Sigmoid colon (tissue), 7 donors: ENCODE results near the gene ACTR1B. TPM values are rescaled to one million over a fixed set of nuclear protein-coding genes. Genes with fewer than 3 reads are reported as not detected.
A peak's percentile ranks its signal among the peaks of the same experiment; 100 is the strongest.

Experiments used
- DNase-seq: peaks from one replicate; pipeline ENCODE4 v3.0.0-alpha.2; 2019
- H3K27ac ChIP-seq, 4 donors: fragments of 200-600 bp; sonication (generic); one replicate each; pipeline ENCODE4 v1.5.1; 2016 to 2019; ENCODE audit warnings: mild to moderate bottlenecking in 1 of 4
- H3K27me3 ChIP-seq, 3 donors: fragments of 200-600 bp; sonication (generic); one replicate each; pipeline ENCODE4 v1.5.1; 2019; ENCODE audit warnings: mild to moderate bottlenecking in 1 of 3
- H3K36me3 ChIP-seq, 4 donors: fragments of 200-600 bp; sonication (generic); one replicate each; pipeline ENCODE4 v1.5.1; 2016 to 2019
- H3K4me1 ChIP-seq, 4 donors: fragments of 200-600 bp; sonication (generic); one replicate each; pipeline ENCODE4 v1.5.1; 2017 to 2019
- H3K4me3 ChIP-seq, 4 donors: fragments of 200-600 bp; sonication (generic); one replicate each; pipeline ENCODE4 v1.5.1; 2017 to 2019; ENCODE audit warnings: mild to moderate bottlenecking in 2 of 4, moderate library complexity in 1 of 4
- H3K9me3 ChIP-seq, 4 donors: fragments of 200-600 bp in 3 of 4; sonication (generic) in 3 of 4; one replicate each; pipeline versions ENCODE4 v1.5.1 to v1.6.1; 2013 to 2019
- EP300 ChIP-seq, 4 donors: sonication (generic); formaldehyde crosslinking; IDR thresholded peaks; one replicate each; pipeline ENCODE4 v1.6.1; 2017; ENCODE audit warnings: antibody characterized with exemption in 4 of 4
- POLR2A ChIP-seq, 2 donors: fragments of 450-650 bp; IDR thresholded peaks; one replicate each; pipeline ENCODE4 v1.6.1; 2016; ENCODE audit warnings: antibody characterized with exemption in 2 of 2, mild to moderate bottlenecking in 2 of 2, moderate library complexity in 2 of 2
- POLR2AphosphoS5 ChIP-seq, 4 donors: sonication (generic); formaldehyde crosslinking; IDR thresholded peaks; one replicate each; pipeline ENCODE4 v1.6.1; 2017; ENCODE audit warnings: antibody characterized with exemption in 4 of 4
- WGBS, 2 donors: extraction: QIAGEN DNeasy Blood & Tissue Kit; methylation state at CpG; one replicate each; pipeline ENCODE4 v1.1.7; 2013; 5-methylcytosine and 5-hydroxymethylcytosine counted together
- intact Hi-C: fragments of 100-400 bp; cut with DNase I; formaldehyde crosslinking; loops from one replicate; pipeline ENCODE4 v1.15.1; 2023
- polyA plus RNA-seq, 3 donors: library from polyadenylated mRNA; stranded (reverse); fragments of 200-250 nt; gene quantifications; one replicate each; pipeline ENCODE4 v1.2.3, GENCODE V29; 2013
- total RNA-seq, 4 donors: library from RNA; depleted of rRNA; stranded (reverse); fragments of >200 nt; gene quantifications; one replicate each; pipeline ENCODE4 v1.1.0, GENCODE V29; 2016
- TF ChIP-seq, protein P1 (sequence below), 4 experiments: fragments of 450-650 bp in 3 of 4; fragments of 200-600 bp in 1 of 4; IDR thresholded peaks; one replicate each; pipeline ENCODE4 v1.5.1; 2016 to 2019; ENCODE audit warnings: antibody characterized with exemption in 4 of 4, mild to moderate bottlenecking in 3 of 4, moderate library complexity in 2 of 4
- donor health status: healthy with polysubstance abuse.
- donor health status: Bipolar disorder and iron deficiency.
- donor health status: healthy.

Gene ACTR1B
- total and polyA plus RNA-seq, 7 donors = 55.3 to 85.3 (median 75.2) TPM

DNA sequence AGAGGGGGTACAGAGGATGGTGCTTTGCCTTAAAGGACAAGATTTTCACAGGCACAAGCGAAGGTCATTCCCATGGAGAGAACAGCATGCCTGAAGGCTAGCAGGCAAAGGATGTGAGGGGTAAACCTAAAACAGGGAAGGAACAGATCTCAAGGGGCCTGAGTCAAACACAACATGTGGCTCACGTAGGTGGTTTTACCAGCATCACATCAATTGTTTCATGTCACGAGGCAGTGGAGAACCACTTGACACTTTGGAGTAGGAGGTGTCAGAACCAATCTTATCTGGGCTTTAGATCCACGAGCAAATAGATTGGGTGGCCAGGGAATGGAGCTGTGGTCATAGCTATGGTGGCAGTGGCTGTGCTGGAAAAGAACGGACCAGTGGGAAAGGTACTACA lies 9.5 kb downstream of the ACTR1B start:
- no peak for DNase-seq
- H3K27me3 ChIP-seq = no peaks in the 10 kb centered on the region
- WGBS, 2 donors = 92 to 94% methylated on average over 5 of the region's 5 CpGs

DNA sequence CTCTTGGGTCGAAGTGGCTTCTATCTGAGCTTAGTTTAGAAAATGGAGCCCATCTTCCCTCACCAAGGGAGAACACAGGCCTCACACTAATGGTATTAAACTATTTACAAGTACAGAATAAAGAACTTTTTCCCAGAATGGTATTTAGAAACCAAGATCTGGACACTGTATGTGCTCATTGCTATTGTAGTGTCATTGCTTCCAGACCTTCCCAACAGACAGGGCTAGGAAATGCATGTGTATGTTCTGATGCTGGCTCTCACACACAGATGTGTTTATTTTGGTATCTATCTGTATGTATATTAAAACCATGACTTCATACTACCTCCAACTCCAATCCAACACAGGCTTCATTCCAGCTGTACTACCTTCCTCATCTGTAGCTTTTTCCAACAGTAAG lies 10.0 kb downstream of the ACTR1B start:
- WGBS, 2 donors = 97 to 98% methylated on average over 1 of the region's 1 CpG
- H3K36me3 ChIP-seq = peaks cover 9 to 65% (median 28%) of the 10 kb centered on the region in 4 donors
- intact Hi-C loops = no loop called here

More for the DNA sequence above, 9.5 kb downstream of the ACTR1B start:
- Histone ChIP-seq H3K36me3 (peaks cover 6 to 65% (median 27%) of the 10 kb centered on the region in 4 donors), H3K4me1 (no peaks in the 10 kb centered on the region), H3K9me3 (no peaks in the 10 kb centered on the region), H3K4me3 (no peak overlapping the region), H3K27ac (no peak overlapping the region)
- intact Hi-C loops = no loop called here
- TF ChIP-seq EP300 (IDR thresholded peaks at IDR 0.05) (no peak), POLR2A (IDR thresholded peaks at IDR 0.05) (no peak), POLR2AphosphoS5 (IDR thresholded peaks at IDR 0.05) (no peak)
- TF ChIP-seq, protein P1, sequence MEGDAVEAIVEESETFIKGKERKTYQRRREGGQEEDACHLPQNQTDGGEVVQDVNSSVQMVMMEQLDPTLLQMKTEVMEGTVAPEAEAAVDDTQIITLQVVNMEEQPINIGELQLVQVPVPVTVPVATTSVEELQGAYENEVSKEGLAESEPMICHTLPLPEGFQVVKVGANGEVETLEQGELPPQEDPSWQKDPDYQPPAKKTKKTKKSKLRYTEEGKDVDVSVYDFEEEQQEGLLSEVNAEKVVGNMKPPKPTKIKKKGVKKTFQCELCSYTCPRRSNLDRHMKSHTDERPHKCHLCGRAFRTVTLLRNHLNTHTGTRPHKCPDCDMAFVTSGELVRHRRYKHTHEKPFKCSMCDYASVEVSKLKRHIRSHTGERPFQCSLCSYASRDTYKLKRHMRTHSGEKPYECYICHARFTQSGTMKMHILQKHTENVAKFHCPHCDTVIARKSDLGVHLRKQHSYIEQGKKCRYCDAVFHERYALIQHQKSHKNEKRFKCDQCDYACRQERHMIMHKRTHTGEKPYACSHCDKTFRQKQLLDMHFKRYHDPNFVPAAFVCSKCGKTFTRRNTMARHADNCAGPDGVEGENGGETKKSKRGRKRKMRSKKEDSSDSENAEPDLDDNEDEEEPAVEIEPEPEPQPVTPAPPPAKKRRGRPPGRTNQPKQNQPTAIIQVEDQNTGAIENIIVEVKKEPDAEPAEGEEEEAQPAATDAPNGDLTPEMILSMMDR (IDR thresholded peaks at IDR 0.05) = no peak

DNA sequence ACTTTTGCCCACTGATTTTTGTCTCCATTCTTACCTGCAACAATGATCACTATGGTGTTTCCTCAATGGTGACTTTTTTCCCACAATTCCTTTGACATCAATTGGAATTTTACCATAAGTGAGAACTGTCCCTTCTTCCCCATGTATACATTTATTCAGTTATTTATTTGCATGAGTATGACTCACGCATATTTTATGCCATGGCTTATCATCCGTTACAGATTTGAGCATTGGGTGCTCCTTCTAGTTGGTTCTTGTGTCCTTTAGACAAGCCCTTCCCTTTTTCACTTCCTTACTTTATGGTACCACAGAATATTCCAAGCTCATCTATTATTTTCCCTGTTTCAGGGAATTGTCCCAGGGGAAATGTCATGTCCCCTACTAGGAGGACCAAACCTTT lies 10.4 kb downstream of the ACTR1B start:
- Histone ChIP-seq H3K4me1 (no peaks in the 10 kb centered on the region), H3K27me3 (no peaks in the 10 kb centered on the region), H3K9me3 (no peaks in the 10 kb centered on the region), H3K27ac (no peak overlapping the region), H3K4me3 (no peak overlapping the region), H3K36me3 (peaks cover 9 to 65% (median 26%) of the 10 kb centered on the region in 4 donors)
- WGBS, 2 donors = 88 to 92% methylated on average over 2 of the region's 2 CpGs
- intact Hi-C loops = no loop called here
- no peak for TF ChIP-seq POLR2A (IDR thresholded peaks at IDR 0.05)
- no peak for DNase-seq

More for the DNA sequence above, 10.0 kb downstream of the ACTR1B start:
- Histone ChIP-seq H3K27ac (no peak overlapping the region), H3K27me3 (no peaks in the 10 kb centered on the region), H3K4me1 (no peaks in the 10 kb centered on the region), H3K9me3 (no peaks in the 10 kb centered on the region), H3K4me3 (no peak overlapping the region)
- no peak for DNase-seq
- no peak for TF ChIP-seq POLR2AphosphoS5 (IDR thresholded peaks at IDR 0.05)
- no peak for TF ChIP-seq POLR2A (IDR thresholded peaks at IDR 0.05)
- TF ChIP-seq, protein P1 (IDR thresholded peaks at IDR 0.05) = no peak
- TF ChIP-seq EP300 (IDR thresholded peaks at IDR 0.05) = no peak

DNA sequence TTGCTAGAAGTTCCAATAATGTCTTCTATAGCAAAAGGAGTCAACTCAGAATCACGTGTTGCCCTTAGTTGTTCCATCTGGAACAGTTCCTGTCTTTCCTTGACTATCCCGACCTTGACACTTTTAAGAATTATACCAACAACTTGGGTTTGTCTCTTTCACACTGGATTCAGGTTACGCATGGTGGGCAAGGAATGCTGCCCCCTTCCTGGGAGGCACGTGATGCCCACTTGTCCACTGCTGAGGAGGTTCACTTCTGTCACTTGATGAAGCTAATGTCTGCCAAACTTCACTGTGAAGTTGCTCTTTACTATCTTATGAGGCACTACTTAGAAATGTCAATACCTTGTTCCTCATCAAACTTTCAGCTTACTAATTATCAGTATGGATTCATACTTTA lies 12.7 kb downstream of the ACTR1B start:
- intact Hi-C loops = no loop called here
- WGBS, 2 donors = 72 to 88% methylated on average over 4 of the region's 4 CpGs
- H3K4me1 ChIP-seq = peaks cover 0 to 14% (median 13%) of the 10 kb centered on the region in 4 donors
- H3K27ac ChIP-seq = no peak overlapping the region
- H3K27me3 ChIP-seq = no peaks in the 10 kb centered on the region
- DNase-seq = no peak
- TF ChIP-seq POLR2A (IDR thresholded peaks at IDR 0.05) (no peak), POLR2AphosphoS5 (IDR thresholded peaks at IDR 0.05) (no peak), EP300 (IDR thresholded peaks at IDR 0.05) (no peak)
- TF ChIP-seq, protein P1 (IDR thresholded peaks at IDR 0.05) = no peak
- peaks cover 0 to 57% (median 26%) of the 10 kb centered on the region in 4 donors for H3K36me3 ChIP-seq
- no peak overlapping the region for H3K4me3 ChIP-seq
- no peaks in the 10 kb centered on the region for H3K9me3 ChIP-seq

DNA sequence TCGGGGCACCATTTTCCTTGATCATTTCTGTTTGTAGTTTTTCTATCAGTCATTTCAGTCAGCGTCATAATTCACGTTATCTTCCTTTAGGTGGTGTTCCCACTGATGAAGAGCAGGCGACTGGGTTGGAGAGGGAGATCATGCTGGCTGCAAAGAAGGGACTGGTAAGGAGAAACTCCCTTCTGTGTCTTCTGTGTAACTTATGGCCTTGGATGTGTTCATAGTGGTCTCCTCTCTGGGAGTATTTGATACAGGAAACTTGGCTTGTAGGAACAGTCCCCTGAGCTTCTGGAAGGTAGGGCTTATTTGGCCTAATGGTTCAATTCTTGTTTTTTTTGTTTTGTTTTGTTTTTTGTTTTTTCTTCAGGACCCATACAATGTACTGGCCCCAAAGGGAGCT lies 16.9 kb downstream of the ACTR1B start:
- Histone ChIP-seq H3K4me1 (peaks cover 0 to 21% (median 18%) of the 10 kb centered on the region in 4 donors), H3K4me3 (peak overlapping the region; percentile 63 to 96 (median 82)), H3K9me3 (no peaks in the 10 kb centered on the region), H3K27me3 (no peaks in the 10 kb centered on the region), H3K27ac (peak overlapping the region; percentile 89 to 95 (median 91)), H3K36me3 (peaks cover 0 to 37% (median 25%) of the 10 kb centered on the region in 4 donors)
- 52 to 87% methylated on average over 4 of the region's 4 CpGs for WGBS, 2 donors
- DNase-seq = no peak
- TF ChIP-seq EP300 (IDR thresholded peaks at IDR 0.05) (no peak), POLR2AphosphoS5 (IDR thresholded peaks at IDR 0.05) (no peak)
- TF ChIP-seq, protein P1 (IDR thresholded peaks at IDR 0.05) = no peak
- intact Hi-C loops = loop anchor here (1.0 to 10.0 kb wide), 3 partner anchors 16 to 52 kb away; no protein-coding TSS in a partner anchor
